SH-SY5Y (cell line): ENCODE data around the gene UNC79.

Source experiments
- GATA2 ChIP-seq: IDR thresholded peaks from 2 replicates; pipeline ENCODE4 v1.6.1; 2011; ENCODE audit warnings: mild to moderate bottlenecking, low read depth, low read length
- GATA3 ChIP-seq: IDR thresholded peaks from 2 replicates; pipeline ENCODE4 v1.6.1; 2011; ENCODE audit warnings: low read depth, mild to moderate bottlenecking, low read length, moderate library complexity

DNA sequence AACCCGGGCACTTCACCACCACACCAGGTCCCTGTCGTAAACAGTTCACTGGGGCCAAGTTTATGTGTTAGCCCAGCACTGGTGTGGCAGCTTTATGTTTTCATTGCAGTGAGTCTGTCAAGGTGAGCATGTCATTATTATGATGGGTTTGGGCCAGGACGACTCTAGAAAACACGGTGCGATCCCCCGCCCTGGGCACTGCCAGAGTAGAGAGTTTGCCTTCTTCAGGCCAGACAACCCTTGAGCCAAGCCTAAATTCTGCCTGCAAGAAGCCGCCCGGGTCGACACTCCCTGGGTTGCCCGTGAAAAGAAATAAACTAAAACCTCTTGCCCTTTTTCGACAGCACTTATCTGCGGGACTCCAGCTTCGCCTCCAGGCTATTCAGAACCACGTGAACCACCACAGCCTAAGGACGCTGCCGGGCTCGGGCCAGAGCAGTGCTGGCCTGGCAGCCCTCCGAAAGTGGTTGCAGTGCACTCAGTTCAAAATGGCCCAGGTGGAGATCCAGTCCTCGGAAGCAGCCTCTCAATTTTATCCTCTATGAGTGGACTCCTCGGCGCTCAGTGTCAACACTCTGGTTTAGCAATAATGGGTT, 275.7 kb downstream of the UNC79 start:
- TF ChIP-seq GATA2 (no peak), GATA3 (no peak)
